GM12875 (cell line): ENCODE data around the gene ACADL.

Source experiments
- H3K4me3 ChIP-seq: one replicate; pipeline ENCODE4 v1.5.1; 2011; ENCODE audit warnings: low read depth, low read length, control low read depth
- TF ChIP-seq, protein P1 (sequence below): IDR thresholded peaks from 2 replicates; pipeline ENCODE4 v1.5.1; 2011; ENCODE audit warnings: low read depth, mild to moderate bottlenecking, control low read depth, inconsistent platforms, low read length, moderate library complexity, borderline replicate concordance; ENCODE audit not compliant: insufficient read depth

The ACADL gene

DNA sequence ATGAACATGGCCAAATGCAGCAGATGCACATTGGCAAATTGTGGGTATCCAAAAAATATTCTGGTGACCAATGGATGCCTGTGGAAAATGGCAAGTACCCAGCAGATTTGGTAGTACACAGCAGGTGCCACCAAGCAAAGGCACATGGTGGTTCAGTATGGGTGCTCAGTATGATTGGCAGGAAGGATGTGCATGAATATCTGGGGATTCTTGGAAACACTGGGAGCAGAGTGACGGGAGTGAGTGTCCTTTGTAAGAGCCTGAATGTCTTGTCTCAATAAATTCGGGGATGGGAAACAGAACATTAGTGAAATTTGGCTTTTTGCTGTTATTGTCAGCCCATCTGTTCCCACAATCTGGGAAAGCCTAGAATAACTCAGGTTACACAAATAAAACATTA is 36.8 kb upstream of the ACADL start:
- no peak overlapping the region for H3K4me3 ChIP-seq
- TF ChIP-seq, protein P1, sequence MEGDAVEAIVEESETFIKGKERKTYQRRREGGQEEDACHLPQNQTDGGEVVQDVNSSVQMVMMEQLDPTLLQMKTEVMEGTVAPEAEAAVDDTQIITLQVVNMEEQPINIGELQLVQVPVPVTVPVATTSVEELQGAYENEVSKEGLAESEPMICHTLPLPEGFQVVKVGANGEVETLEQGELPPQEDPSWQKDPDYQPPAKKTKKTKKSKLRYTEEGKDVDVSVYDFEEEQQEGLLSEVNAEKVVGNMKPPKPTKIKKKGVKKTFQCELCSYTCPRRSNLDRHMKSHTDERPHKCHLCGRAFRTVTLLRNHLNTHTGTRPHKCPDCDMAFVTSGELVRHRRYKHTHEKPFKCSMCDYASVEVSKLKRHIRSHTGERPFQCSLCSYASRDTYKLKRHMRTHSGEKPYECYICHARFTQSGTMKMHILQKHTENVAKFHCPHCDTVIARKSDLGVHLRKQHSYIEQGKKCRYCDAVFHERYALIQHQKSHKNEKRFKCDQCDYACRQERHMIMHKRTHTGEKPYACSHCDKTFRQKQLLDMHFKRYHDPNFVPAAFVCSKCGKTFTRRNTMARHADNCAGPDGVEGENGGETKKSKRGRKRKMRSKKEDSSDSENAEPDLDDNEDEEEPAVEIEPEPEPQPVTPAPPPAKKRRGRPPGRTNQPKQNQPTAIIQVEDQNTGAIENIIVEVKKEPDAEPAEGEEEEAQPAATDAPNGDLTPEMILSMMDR = no peak

DNA sequence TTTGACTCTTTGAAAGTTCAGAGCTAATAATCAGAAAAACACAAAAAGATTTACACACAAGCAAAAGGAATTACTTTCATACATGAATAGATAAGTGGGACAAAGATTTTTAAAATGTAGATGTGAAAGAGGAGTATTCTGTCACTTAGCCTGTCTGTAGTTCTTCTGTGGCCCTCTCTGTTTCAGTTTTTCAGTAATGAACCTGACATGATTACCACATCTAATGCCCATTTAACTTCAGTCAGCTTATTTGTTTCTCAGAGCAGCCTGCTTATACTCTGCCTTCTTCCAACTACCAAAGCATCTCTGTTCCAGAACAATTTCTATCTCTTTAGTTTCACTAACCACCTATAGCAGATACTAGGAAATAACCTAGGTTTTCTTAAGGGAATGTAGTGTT is 34.4 kb upstream of the ACADL start:
- TF ChIP-seq, protein P1 = no peak
- H3K4me3 ChIP-seq = no peak overlapping the region

GRCh38 chr2:210252699-210253606 is 27.7 kb upstream of the ACADL start:
- TF ChIP-seq, protein P1 = no peak
- no peak overlapping the region for H3K4me3 ChIP-seq

- H3K4me3 ChIP-seq = no peak overlapping the region
- TF ChIP-seq, protein P1 = no peak
These were observed 25.4 kb upstream of the ACADL start for GRCh38 chr2:210250622-210251021.

- TF ChIP-seq, protein P1 = no peak
- no peak overlapping the region for H3K4me3 ChIP-seq
These were observed 8.2 kb upstream of the ACADL start for GRCh38 chr2:210233487-210233886.

- no peak overlapping the region for H3K4me3 ChIP-seq
- TF ChIP-seq, protein P1 = no peak
These were observed 5.7 kb upstream of the ACADL start for GRCh38 chr2:210230984-210231383.

DNA sequence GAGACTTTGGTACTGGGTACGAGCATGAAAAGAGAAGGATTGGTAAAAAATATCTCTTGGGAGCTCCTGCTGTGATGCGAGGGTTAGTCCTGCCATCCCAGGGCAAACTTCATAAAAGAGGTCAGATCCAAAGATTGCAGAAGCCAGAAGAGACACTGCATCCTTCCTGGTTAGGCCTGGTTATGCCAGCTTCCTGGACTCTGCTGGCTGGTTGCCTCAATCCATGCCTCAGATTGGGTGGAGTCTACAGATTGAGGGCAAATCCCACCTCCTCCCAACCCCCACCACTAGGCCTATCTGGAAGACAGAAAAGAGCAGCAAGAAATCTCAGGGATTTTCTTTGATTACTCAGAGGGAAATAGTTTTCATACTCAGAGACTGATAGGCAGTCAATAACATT is 5.3 kb upstream of the ACADL start:
- no peak overlapping the region for H3K4me3 ChIP-seq
- TF ChIP-seq, protein P1 = no peak
